Tibial nerve (tissue), 4 donors: ENCODE data around the gene SRR. TPM values are rescaled to one million over a fixed set of nuclear protein-coding genes. Genes with fewer than 3 reads are reported as not detected.

Source experiments
- DNase-seq, 2 donors: peaks; one replicate each; pipeline ENCODE4 v3.0.0-alpha.2; 2019; ENCODE audit warnings: low spot score in 2 of 2
- H3K27ac ChIP-seq, 4 donors: fragments of 200-600 bp; sonication (generic) in 3 of 4; one replicate each; pipeline ENCODE4 v1.5.1; 2017 to 2019; ENCODE audit warnings: mild to moderate bottlenecking in 1 of 4
- H3K27me3 ChIP-seq, 2 donors: fragments of 200-600 bp; sonication (generic) in 1 of 2; one replicate each; pipeline versions ENCODE4 v1.5.1 to v1.6.0; 2017 to 2019
- H3K36me3 ChIP-seq, 3 donors: fragments of 200-600 bp; sonication (generic); one replicate each; pipeline ENCODE4 v1.5.1; 2018 to 2019
- H3K4me1 ChIP-seq, 4 donors: fragments of 200-600 bp; sonication (generic) in 3 of 4; one replicate each; pipeline ENCODE4 v1.5.1; 2017 to 2019
- H3K4me3 ChIP-seq, 4 donors: fragments of 200-600 bp; sonication (generic) in 3 of 4; one replicate each; pipeline ENCODE4 v1.5.1; 2017 to 2019; ENCODE audit warnings: mild to moderate bottlenecking in 1 of 4, moderate library complexity in 1 of 4
- H3K9me3 ChIP-seq, 4 donors: fragments of 200-600 bp; sonication (generic) in 3 of 4; one replicate each; pipeline ENCODE4 v1.5.1; 2017 to 2019
- EP300 ChIP-seq, 2 donors: sonication (generic); formaldehyde crosslinking; IDR thresholded peaks; one replicate each; pipeline ENCODE4 v1.6.1; 2017; ENCODE audit warnings: antibody characterized with exemption in 2 of 2, mild to moderate bottlenecking in 1 of 2
- POLR2A ChIP-seq, 2 donors: fragments of 450-650 bp; IDR thresholded peaks; one replicate each; pipeline ENCODE4 v1.6.1; 2017; ENCODE audit warnings: antibody characterized with exemption in 2 of 2, mild to moderate bottlenecking in 2 of 2, moderate library complexity in 2 of 2
- WGBS, 2 donors: methylation state at CpG; one replicate each; pipeline ENCODE4 v1.1.5; 2018; 5-methylcytosine and 5-hydroxymethylcytosine counted together
- total RNA-seq, 4 donors: library from RNA; depleted of rRNA; stranded (reverse); fragments of >200 nt; gene quantifications; one replicate each; pipeline ENCODE4 v1.1.0, GENCODE V29; 2016
- TF ChIP-seq, protein P1 (sequence below), 5 experiments: fragments of 200-600 bp in 3 of 5; fragments of 450-650 bp in 2 of 5; sonication (generic) in 3 of 5; IDR thresholded peaks; one replicate each; pipeline ENCODE4 v1.5.1; 2016 to 2019; ENCODE audit warnings: antibody characterized with exemption in 5 of 5, mild to moderate bottlenecking in 3 of 5, moderate library complexity in 2 of 5

Gene SRR
- total RNA-seq, 4 donors from 2014 or later, result 6.3 to 13.8 (median 7.9) TPM

DNA sequence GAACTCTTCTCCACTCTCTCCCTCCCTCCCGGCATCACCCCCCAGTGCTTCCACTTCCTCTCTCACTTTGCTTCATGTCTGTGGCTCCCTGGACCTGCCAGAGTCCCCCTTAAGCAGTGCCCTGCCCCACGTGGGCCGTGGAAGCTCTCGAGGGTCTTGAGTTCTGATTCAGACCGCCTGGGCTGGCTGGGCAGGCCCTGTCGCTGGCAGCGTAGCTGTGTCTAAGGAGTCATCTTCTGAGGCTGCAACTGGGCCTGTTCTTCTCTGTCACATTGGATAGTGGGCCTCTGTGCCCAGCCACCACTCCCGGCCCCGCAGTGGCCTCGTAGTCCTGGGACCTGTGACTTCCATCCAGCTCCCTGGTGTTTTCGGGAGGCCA, 66.5 kb downstream of the SRR start:
- H3K27ac ChIP-seq, result no peak overlapping the region
- no peak for TF ChIP-seq POLR2A (IDR thresholded peaks at IDR 0.05)
- TF ChIP-seq, protein P1, sequence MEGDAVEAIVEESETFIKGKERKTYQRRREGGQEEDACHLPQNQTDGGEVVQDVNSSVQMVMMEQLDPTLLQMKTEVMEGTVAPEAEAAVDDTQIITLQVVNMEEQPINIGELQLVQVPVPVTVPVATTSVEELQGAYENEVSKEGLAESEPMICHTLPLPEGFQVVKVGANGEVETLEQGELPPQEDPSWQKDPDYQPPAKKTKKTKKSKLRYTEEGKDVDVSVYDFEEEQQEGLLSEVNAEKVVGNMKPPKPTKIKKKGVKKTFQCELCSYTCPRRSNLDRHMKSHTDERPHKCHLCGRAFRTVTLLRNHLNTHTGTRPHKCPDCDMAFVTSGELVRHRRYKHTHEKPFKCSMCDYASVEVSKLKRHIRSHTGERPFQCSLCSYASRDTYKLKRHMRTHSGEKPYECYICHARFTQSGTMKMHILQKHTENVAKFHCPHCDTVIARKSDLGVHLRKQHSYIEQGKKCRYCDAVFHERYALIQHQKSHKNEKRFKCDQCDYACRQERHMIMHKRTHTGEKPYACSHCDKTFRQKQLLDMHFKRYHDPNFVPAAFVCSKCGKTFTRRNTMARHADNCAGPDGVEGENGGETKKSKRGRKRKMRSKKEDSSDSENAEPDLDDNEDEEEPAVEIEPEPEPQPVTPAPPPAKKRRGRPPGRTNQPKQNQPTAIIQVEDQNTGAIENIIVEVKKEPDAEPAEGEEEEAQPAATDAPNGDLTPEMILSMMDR (IDR thresholded peaks at IDR 0.05), result no peak
- no peak for TF ChIP-seq EP300 (IDR thresholded peaks at IDR 0.05)
- peaks cover 0 to 6% (median 0%) of the 10 kb centered on the region in 4 donors for H3K4me1 ChIP-seq
- 78 to 82% methylated on average over 10 to 11 of the region's 11 CpGs for WGBS, 2 donors
- H3K4me3 ChIP-seq, result no peak overlapping the region
- no peaks in the 10 kb centered on the region for H3K27me3 ChIP-seq
- no peaks in the 10 kb centered on the region for H3K9me3 ChIP-seq
- no peak for DNase-seq
- H3K36me3 ChIP-seq, result peaks cover 0 to 98% (median 0%) of the 10 kb centered on the region in 3 donors

DNA sequence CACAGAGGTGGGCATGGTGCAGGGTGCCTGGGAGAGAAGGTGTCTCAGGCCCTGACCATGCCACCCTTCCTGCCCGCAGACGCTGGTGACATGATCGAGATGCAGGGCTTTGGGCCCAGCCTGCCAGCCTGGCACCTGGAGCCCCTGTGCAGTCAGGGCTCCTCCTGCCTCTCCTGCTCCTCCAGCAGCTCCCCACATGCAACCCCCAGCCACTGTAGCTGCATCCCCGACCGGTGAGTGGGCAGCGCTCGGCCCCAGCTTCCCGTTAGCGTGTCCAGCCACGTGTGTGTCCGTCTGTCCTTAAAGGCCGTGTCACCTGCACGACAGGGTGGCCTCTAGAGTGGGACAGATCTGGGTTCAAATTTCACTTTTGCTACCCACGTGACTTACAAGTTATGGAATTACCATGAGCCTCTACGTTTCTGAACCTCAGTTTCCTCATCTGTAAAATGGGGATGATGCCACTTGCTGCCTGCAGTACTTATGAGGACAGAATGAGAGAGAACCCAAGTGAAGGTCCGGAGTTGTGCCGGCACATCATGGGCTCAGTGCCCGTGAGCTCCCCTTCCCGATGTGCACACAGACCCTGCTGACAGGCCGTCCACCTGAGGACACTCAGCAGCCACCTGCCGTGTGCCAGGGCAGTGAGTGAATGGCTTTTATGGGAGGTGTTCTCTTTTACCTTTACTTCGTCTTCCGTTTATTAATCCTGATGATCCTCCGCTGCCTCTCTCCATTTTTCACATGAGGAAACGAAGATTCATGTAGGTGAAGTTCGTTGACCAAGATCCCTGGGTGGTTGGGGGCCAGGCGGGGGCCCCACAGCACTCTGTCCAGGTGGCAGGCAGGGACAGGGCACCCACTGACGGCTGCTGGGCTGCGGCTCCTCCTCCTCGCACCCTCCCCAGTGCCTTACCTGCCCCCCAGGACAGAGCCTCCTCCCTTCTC, 67.7 kb downstream of the SRR start:
- DNase-seq, result no peak
- Histone ChIP-seq H3K9me3 (no peaks in the 10 kb centered on the region), H3K36me3 (peaks cover 0 to 100% (median 8%) of the 10 kb centered on the region in 3 donors), H3K27ac (no peak overlapping the region), H3K27me3 (no peaks in the 10 kb centered on the region), H3K4me3 (no peak overlapping the region), H3K4me1 (peaks cover 0 to 6% (median 0%) of the 10 kb centered on the region in 4 donors)
- TF ChIP-seq POLR2A (IDR thresholded peaks at IDR 0.05) (no peak), EP300 (IDR thresholded peaks at IDR 0.05) (no peak)
- TF ChIP-seq, protein P1 (IDR thresholded peaks at IDR 0.05), result no peak
- WGBS, 2 donors, result 94% methylated on average over 26 to 30 of the region's 30 CpGs

DNA sequence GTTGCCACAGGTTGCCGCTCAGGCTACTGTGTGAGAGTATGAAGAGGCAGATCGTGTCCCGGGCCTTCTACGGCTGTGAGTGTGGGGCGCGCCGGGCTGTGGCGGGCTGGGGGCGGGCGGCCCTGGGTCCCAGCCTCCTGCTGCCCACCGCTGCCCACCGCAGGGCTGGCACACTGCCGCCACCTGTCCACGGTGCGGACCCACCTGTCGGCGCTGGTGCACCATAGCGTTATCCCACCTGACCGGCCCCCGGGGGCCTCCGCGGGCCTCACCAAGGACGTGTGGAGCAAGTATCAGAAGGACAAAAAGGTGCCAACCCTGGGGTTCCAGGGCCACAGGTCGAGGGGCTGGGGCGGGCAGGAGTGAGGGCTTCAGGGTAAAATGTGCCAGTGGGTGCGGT, 68.4 kb downstream of the SRR start:
- peaks cover 0 to 100% (median 8%) of the 10 kb centered on the region in 3 donors for H3K36me3 ChIP-seq
- TF ChIP-seq POLR2A (IDR thresholded peaks at IDR 0.05) (no peak), EP300 (IDR thresholded peaks at IDR 0.05) (no peak)
- TF ChIP-seq, protein P1 (IDR thresholded peaks at IDR 0.05), result no peak
- WGBS, 2 donors, result 89 to 94% methylated on average over 16 to 25 of the region's 26 CpGs
- DNase-seq, result no peak
- H3K9me3 ChIP-seq, result no peaks in the 10 kb centered on the region
- H3K4me1 ChIP-seq, result peaks cover 0 to 6% (median 0%) of the 10 kb centered on the region in 4 donors
- H3K27ac ChIP-seq, result no peak overlapping the region
- no peak overlapping the region for H3K4me3 ChIP-seq
- no peaks in the 10 kb centered on the region for H3K27me3 ChIP-seq

DNA sequence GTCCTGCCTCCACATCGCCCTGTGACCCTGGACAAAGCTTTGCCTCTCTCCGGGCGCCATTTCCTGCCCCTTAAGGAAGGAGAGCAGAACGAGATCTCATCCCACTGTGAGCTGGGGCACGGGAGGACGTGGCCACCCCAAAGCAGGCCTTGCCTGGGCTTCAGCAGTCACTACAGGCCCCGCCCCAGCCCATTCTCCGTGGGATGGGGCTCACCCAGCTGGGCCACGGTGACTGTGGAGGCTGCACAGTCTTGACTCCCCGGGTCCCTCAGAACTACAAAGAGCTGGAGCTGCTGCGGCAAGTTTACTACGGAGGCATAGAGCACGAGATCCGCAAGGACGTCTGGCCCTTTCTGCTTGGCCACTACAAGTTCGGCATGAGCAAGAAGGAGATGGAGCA, 68.9 kb downstream of the SRR start:
- no peak for DNase-seq
- H3K27ac ChIP-seq, result no peak overlapping the region
- 80 to 90% methylated on average over 7 to 15 of the region's 16 CpGs for WGBS, 2 donors
- H3K4me3 ChIP-seq, result no peak overlapping the region
- H3K36me3 ChIP-seq, result peaks cover 0 to 100% (median 8%) of the 10 kb centered on the region in 3 donors
- H3K27me3 ChIP-seq, result no peaks in the 10 kb centered on the region
- TF ChIP-seq EP300 (IDR thresholded peaks at IDR 0.05) (no peak), POLR2A (IDR thresholded peaks at IDR 0.05) (no peak)
- TF ChIP-seq, protein P1 (IDR thresholded peaks at IDR 0.05), result no peak
- peaks cover 0 to 6% (median 0%) of the 10 kb centered on the region in 4 donors for H3K4me1 ChIP-seq
- no peaks in the 10 kb centered on the region for H3K9me3 ChIP-seq

DNA sequence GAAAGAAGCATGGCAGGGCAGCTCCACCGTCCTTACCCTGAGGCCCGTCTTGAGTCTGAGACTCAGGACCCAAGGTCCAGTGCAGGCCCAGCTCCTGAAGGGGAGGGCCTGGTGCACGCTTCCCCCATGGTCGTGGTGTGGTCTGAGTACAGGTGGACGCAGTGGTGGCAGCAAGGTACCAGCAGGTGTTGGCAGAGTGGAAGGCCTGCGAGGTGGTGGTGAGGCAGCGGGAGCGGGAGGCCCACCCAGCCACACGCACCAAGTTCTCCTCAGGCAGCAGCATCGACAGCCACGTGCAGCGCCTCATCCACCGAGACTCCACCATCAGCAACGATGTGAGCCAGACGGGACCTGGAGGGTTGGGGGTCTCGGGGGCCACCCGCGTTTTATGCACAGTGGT, 69.4 kb downstream of the SRR start:
- peaks cover 0 to 100% (median 8%) of the 10 kb centered on the region in 3 donors for H3K36me3 ChIP-seq

More for the DNA sequence above, 69.4 kb downstream of the SRR start:
- TF ChIP-seq, protein P1 (IDR thresholded peaks at IDR 0.05), result no peak
- no peak for DNase-seq
- Histone ChIP-seq H3K9me3 (no peaks in the 10 kb centered on the region), H3K27me3 (no peaks in the 10 kb centered on the region), H3K4me3 (no peak overlapping the region), H3K4me1 (peaks cover 0 to 6% (median 0%) of the 10 kb centered on the region in 4 donors), H3K27ac (no peak overlapping the region)
- 93 to 94% methylated on average over 7 to 13 of the region's 18 CpGs for WGBS, 2 donors
